LNCaP clone FGC (cell line): ENCODE results near the gene FOXK2.

ENCODE experiments used
- DNase-seq: peaks from one replicate; pipeline ENCODE4 v3.0.0-alpha.2; 2011; ENCODE audit warnings: low read depth
- H3K4me3 ChIP-seq: 2 replicates; pipeline ENCODE4 v1.5.1; 2011; ENCODE audit warnings: mild to moderate bottlenecking, low read depth, low read length, control low read depth
- CTCF ChIP-seq: IDR thresholded peaks from 2 replicates; pipeline ENCODE4 v1.5.1; 2012; ENCODE audit warnings: mild to moderate bottlenecking; ENCODE audit not compliant: control insufficient read depth, insufficient read depth; ENCODE audit errors: extremely low read depth

Gene FOXK2

GRCh38 chr17:82633343-82633742, 113.8 kb downstream of the FOXK2 start:
- DNase-seq = no peak
- H3K4me3 ChIP-seq = no peak overlapping the region
- TF ChIP-seq CTCF = no peak

GRCh38 chr17:82636626-82637598, 117.4 kb downstream of the FOXK2 start:
- TF ChIP-seq CTCF = no peak
- peak; percentile 58 for DNase-seq
- H3K4me3 ChIP-seq = peak overlapping the region; percentile 36; the same call in 1 of the 2 replicates

- no peak overlapping the region for H3K4me3 ChIP-seq
- TF ChIP-seq CTCF = no peak
- no peak for DNase-seq
These were observed 118.7 kb downstream of the FOXK2 start for GRCh38 chr17:82638183-82638773.

GRCh38 chr17:82639628-82640027, 120.1 kb downstream of the FOXK2 start:
- DNase-seq = no peak
- TF ChIP-seq CTCF = no peak
- no peak overlapping the region for H3K4me3 ChIP-seq

- no peak for TF ChIP-seq CTCF
- no peak for DNase-seq
- H3K4me3 ChIP-seq = no peak overlapping the region
These were observed 120.5 kb downstream of the FOXK2 start for GRCh38 chr17:82640036-82640435.

- no peak for TF ChIP-seq CTCF
- no peak for DNase-seq
- no peak overlapping the region for H3K4me3 ChIP-seq
These were observed 122.5 kb downstream of the FOXK2 start for GRCh38 chr17:82642022-82642421.
